Left forelimb (tissue), 1 donor: ENCODE data around the gene SPG11.
"Not testable (repeated sequence)": the region's sequence is repeated elsewhere in the genome, so short reads cannot be mapped to it uniquely, and the experiment has no call there.

Experiments used
- DNase-seq: peaks from one replicate; pipeline ENCODE4 v3.0.0-alpha.2; 2018; ENCODE audit warnings: low spot score

SPG11 gene

GRCh38 chr15:44663410-44664308, at the start of gene SPG11:
SPG11 (minus strand) TSS chr15:44663662; CDS start chr15:44663647, 15 bp downstream.
- peak; percentile 96 for DNase-seq

- no peak for DNase-seq
These were observed 49.0 kb upstream of the SPG11 start for GRCh38 chr15:44712346-44713005.

- peak; percentile 85 for DNase-seq
These were observed 48.4 kb upstream of the SPG11 start for GRCh38 chr15:44711743-44712345.

DNA sequence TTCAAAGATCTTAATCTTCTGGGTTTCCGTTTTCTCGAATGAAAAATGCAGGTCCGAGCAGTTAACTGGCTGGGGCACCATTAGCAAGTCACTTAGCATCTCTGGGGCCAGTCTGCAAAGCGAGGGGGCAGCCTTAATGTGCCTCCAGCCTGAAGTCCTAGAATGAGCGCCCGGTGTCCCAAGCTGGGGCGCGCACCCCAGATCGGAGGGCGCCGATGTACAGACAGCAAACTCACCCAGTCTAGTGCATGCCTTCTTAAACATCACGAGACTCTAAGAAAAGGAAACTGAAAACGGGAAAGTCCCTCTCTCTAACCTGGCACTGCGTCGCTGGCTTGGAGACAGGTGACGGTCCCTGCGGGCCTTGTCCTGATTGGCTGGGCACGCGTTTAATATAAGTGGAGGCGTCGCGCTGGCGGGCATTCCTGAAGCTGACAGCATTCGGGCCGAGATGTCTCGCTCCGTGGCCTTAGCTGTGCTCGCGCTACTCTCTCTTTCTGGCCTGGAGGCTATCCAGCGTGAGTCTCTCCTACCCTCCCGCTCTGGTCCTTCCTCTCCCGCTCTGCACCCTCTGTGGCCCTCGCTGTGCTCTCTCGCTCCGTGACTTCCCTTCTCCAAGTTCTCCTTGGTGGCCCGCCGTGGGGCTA, 47.8 kb upstream of the SPG11 start, which contains the start of the genes B2M and PATL2:
TSS of gene B2M (plus strand) at position 422 of the 647 bp plus-strand sequence. CDS start at position 452, 30 bp downstream.
TSS of gene PATL2 (minus strand) at position 228 of the 647 bp plus-strand sequence. CDS start 34,833 bp downstream, outside the sequence.
- DNase-seq: peak; percentile 95

DNA sequence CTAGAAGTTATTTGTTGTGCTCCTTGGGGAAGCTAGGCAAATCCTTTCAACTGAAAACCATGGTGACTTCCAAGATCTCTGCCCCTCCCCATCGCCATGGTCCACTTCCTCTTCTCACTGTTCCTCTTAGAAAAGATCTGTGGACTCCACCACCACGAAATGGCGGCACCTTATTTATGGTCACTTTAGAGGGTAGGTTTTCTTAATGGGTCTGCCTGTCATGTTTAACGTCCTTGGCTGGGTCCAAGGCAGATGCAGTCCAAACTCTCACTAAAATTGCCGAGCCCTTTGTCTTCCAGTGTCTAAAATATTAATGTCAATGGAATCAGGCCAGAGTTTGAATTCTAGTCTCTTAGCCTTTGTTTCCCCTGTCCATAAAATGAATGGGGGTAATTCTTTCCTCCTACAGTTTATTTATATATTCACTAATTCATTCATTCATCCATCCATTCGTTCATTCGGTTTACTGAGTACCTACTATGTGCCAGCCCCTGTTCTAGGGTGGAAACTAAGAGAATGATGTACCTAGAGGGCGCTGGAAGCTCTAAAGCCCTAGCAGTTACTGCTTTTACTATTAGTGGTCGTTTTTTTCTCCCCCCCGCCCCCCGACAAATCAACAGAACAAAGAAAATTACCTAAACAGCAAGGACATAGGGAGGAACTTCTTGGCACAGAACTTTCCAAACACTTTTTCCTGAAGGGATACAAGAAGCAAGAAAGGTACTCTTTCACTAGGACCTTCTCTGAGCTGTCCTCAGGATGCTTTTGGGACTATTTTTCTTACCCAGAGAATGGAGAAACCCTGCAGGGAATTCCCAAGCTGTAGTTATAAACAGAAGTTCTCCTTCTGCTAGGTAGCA, 47.0 kb upstream of the SPG11 start:
- DNase-seq: no peak

- DNase-seq: no peak
These were observed 43.6 kb upstream of the SPG11 start for GRCh38 chr15:44706946-44707636.

GRCh38 chr15:44706401-44706800, 42.9 kb upstream of the SPG11 start:
- no peak for DNase-seq

GRCh38 chr15:44705986-44706385, 42.5 kb upstream of the SPG11 start:
- DNase-seq: no peak

- not testable (repeated sequence) for DNase-seq
These were observed 37.2 kb upstream of the SPG11 start for GRCh38 chr15:44700676-44701075.

DNA sequence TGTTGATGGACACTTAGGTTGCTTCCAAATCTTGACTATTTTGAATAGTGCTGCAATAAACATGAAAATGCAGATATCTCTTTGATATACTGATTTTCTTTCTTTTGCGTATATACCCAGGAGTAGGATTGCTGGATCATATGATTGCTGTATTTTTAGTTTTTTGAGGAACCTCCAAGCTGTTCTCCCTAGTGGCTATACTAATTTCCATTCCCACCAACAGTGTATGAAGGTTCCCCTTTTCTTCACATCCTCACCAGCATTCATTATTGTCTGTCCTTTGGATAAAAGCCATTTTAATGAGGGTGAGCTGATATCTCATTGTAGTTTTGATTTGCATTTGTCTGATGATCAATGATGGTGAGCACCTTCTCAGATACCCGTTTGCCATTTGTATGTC, 35.2 kb upstream of the SPG11 start:
- DNase-seq: no peak

DNA sequence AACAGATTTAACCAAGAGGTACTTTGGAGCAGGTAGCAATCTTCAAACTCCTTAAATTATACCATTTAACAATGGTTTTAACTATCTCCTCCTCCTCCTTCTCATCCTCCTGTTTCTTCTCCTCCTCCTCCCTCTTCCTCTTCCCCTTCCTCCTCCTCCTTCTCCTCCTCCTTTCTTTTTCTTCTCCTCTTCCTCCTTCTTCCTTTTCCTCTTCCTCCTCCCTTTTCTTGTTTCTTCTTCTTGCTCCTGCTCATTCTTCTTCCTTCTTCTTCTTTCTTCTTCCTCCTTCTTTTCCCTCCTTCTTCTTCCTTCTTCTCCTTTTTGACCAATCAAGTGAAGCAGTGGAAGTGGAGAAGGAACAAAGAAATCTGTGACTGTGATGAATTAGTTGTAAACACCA, 33.6 kb upstream of the SPG11 start:
- DNase-seq: no peak

GRCh38 chr15:44695294-44695693, 31.8 kb upstream of the SPG11 start:
- no peak for DNase-seq

DNA sequence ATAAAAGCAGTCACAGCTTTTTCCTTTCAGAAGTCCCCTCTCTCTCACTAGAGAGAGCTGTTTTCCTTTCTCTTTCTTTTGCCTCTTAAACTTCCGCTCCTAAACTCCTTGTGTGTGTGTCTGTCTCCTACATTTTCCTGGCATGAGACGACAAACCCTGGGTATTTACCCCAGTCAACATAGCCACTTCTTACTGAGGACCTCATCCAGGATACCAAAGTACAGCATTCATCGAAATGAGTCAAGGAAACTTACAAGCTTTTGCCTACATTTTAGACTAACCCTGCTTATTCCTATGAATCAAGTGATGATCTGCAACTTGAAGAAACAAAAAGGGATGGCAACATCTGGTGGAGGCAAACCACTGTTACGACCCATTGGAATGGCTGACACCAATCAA, 31.0 kb upstream of the SPG11 start:
- DNase-seq: no peak

GRCh38 chr15:44692659-44693058, 29.2 kb upstream of the SPG11 start:
- DNase-seq: no peak

DNA sequence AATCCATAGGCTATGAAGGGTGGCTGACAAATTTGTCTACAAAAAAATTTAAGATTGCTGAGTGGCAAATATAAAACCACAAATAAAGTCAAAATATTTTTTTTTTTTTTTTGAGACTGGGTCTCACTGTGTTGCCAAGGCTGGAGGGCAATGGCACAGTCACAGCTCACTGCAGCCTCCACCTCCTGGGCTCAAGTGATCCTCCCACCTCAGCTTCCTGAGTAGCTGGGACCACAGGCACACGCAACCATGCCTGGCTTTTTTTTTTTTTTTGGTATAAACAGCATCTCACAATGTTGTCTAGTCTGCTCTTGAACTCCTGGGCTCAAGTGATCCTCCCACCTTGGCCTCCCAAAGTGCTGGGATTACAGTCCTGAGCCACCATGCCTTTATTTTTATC, 26.8 kb upstream of the SPG11 start:
- not testable (repeated sequence) for DNase-seq

GRCh38 chr15:44689318-44689717, 25.9 kb upstream of the SPG11 start:
- DNase-seq: not testable (repeated sequence)

- not testable (repeated sequence) for DNase-seq
These were observed 19.6 kb upstream of the SPG11 start for GRCh38 chr15:44682809-44683682.

- no peak for DNase-seq
These were observed 18.7 kb upstream of the SPG11 start for GRCh38 chr15:44682211-44682610.

DNA sequence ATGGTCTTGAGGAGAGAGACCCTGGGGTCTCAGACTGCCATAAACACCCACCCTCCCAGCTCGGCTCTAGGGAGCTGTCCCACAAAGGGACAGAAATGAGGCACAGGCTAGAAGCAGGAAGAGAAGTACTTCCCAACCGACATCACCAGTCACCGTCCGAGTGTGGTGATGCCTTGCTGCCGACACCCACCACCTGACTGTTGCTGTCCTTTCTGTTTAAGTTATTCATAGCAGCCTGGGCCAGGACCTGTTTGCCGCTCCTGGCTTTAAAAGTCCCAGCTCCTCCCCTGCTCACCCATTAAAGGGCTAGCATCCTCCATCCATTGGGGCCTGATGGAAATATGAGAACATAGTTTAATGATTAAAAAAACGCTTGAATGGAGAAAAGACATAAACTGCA, 13.2 kb upstream of the SPG11 start:
- no peak for DNase-seq
